CD4-positive, alpha-beta T cell treated with Interferon gamma for 1 hour (primary cell): ENCODE measurements around the gene ROR1.

Source experiments
- DNase-seq: peaks from one replicate; pipeline ENCODE4 v3.0.0-alpha.2; 2020

ROR1 gene

DNA sequence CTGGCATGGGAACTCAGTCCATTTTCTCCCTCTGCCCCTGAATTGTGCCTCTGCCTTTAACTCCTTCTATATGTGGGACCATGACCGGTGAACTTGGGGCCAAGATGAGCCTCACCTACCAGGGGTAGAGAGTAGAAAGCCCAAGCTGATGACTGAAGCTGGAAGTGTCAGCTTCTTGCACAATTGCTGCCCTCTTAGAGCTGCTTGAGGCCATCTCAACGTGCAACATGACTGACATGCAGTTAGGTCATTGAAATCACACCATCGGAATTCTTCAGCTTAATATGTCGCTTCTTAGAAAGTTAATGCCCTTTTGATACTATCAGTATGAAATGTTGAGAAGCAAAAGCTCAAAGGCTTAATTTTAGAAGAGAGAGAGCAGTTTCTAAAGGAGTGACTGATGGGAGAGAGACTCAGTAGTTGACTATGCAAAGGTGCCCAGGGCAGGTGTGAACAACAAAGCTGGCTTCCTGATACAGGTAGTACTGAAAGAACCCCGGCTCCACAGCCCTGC is 340.3 kb downstream of the ROR1 start:
- DNase-seq = no peak

DNA sequence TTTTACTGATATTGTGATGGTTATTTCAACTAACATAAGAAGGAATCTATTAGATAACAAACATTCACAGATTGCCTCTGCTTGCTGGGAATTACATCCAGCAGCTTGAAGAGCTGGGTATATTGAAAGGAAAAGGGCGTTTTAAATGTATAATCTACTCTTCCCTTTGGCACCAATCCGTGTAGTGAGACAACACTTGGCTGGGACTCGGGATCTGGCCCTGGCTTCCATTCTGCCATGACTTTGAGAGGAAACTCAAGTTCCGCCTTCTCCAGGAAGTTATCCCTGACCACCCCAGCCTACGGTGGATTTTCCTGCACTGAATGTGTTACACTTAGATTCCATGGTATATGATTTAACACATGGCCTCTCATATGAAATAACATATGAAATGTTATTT is 342.7 kb downstream of the ROR1 start:
- DNase-seq = no peak

DNA sequence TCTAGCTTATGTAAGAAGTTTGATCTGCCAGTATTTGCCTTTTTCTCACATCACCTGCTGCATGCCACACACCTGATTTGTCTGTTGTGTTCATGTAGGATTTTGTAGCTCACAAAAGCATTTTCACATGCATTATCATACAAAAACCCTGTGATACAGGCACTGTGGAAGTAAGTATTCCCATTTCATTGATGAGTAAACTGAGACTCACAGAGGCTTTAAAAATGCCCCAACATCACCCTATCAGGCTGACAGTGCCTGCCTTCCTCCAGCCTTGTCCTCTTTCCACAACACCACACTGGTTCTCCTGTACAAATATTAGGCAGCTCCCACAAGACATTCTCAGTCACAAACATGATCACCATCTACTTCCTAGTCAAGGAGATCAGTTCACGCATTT is 343.7 kb downstream of the ROR1 start:
- DNase-seq = no peak

DNA sequence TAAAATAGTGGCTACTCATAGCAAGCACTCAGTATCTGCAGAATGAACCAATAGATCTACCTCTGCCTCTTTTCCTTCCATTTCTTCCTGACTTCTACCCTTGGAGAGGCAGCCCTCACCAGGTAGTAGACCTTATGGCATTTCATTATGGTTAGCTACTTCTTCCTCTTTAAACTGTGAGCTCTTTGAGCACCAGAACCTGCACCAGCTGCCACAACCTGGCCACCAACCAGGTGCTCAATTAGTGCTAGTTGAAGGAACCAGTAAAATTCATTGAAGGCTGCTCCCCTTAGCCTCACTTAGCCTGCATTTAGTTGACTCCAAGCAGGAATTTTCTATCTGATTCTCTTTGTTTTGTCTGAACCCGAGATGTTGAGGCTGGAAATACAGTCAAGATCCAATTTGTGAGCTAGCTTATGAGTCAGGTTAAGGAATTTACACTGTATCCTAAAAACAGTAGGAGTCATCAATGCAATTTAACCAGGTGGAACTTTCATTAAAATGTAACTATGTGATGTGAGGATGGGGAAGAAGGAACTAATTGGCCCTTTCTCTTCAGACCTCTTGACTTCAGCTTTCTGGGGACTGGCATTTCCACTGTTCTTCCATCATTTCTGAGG is 348.1 kb downstream of the ROR1 start:
- no peak for DNase-seq

DNA sequence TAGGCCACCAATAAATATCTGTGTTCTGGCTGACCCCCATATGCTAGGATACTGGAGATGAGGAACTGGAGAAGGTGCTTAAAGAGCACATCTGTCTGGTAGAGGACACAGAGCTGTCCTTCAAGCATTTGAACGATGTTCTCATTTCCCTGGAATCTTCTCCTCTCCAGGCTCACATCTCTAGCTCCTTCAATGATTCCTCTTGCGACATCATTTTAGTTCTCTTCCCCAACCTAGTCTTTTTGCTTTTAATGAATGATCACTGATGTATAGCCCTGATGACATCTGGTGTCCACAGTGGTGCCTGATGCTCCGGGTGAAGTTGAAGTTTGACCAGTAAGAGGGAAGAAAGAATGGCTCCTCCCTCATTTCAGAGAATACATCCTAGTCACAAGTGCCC is 348.8 kb downstream of the ROR1 start:
- DNase-seq = no peak

DNA sequence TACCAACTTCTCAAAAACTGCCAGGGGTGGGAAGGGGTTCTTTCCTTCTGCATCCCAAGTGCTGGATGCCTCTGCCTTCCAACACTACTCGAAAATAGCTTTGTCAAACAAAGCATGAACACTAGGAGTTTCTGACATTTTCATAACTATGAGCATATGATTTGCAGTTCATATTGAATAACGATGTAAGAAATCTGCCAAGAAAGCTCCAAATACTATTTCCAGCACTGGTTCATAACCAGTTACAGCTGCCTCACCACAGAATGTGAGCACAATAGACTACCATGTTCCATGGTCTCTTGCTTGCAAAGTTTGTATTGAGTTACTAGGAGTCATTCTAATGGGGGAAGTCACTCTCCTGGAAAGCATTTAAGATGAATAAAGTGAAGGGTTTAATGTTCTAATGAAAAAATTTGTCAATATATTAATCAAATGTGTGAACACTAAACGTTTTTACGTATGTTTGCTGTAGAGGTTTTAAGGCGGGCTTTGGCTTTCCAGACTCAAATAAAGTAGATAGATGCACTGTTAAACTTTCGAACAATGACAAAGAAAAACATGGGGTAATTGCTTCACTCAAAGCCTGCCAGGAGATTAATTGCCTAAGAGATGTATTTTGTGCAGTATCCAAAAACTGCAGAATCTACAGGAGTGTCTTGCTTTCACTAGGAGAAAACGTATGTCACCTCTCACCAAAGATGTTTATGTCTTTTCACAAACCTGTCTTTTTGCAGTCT is 351.1 kb downstream of the ROR1 start:
- DNase-seq = no peak

DNA sequence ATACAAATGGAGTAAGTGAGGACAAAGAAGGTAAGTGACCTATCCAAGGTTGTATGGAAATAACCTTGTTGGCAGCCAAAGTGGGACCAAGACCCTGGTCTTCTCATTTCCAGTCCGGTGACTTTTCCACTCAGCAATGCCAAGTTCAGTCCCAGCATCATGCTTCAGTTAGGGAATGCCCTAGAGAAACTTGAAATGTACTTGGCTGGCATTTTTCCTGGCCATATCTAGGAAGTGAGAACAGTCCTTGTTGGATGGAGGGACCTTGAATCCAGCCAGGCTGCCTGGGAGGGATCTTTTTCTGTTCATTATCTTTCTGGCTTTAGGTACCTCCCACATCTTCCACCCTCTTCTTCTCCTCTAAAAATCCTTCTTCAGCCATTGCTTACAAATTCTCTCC is 352.8 kb downstream of the ROR1 start:
- no peak for DNase-seq

DNA sequence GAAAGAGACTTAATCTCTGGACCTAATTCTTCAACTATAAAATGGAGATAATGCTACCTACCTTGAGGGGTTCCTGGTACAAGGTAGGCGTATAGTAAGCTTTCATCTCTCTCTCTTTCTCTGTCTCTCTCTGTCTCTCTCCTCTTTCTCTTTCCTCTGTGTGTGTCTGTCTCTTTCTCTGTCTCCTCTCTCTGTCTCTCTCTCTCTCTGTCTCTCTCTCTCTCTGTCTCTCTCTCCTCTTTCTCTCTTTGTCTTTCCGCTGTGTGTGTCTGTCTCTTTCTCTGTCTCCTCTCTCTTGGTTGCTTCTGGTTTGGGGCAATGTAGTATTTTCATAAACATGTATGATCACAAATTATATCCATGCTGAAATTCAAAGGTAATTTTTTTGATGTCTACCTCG is 353.5 kb downstream of the ROR1 start:
- DNase-seq = no peak

DNA sequence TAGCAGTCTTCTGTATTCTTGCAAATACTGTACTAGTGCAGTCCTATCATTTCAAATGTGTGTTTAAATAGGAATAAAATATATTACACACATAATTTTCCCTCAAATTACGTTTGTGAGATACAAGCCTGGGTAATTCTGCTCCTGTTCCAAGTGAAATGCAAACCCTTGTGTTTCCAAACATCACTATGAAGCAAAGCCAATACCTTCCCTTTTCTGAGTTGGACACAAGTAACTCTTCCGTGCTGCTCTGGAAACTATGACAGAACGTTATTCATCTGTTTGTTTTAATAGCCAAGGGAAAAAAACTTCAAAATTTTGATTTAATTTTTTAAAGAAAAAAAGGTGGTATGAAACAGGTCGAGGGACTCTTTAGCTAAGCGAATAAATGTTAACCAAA is 355.9 kb downstream of the ROR1 start:
- no peak for DNase-seq

DNA sequence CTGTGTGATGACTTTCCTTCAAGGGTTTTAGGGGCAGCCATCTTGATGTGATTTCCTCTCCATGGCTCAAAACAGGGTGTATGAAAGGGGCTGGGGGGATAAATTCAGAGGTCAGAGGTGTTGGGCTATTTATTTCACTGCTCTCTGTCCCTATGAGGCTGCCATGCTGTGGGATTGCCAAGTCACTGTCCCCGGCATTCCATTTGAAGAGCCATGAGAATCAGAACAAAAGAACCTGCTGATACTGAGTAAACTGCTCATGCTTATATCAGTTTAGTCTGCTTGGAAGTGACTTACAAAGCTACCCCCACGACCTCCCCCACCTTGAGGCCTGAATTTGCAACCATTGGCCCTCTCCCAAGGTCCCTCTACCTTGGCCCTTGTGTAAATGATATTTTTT is 357.3 kb downstream of the ROR1 start:
- DNase-seq = no peak

DNA sequence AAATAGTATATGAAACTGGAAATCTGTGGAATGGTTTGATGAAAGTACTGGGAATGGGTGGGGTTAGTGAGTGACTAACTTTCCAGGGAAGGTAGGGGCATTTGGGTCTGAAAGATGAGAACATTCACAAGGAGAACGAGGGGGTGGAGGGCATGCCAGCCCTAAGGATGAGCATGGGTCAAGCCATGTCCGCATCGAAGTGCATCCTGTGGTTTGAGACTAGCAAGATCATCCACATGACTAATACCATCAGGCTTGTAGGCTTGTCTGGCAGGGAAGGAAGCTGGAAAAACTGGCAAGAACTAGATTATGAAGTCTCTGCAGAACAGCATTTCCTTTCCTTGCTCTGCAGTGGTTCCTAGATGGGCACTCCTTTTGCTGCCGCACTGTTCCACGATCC is 359.2 kb downstream of the ROR1 start:
- no peak for DNase-seq

DNA sequence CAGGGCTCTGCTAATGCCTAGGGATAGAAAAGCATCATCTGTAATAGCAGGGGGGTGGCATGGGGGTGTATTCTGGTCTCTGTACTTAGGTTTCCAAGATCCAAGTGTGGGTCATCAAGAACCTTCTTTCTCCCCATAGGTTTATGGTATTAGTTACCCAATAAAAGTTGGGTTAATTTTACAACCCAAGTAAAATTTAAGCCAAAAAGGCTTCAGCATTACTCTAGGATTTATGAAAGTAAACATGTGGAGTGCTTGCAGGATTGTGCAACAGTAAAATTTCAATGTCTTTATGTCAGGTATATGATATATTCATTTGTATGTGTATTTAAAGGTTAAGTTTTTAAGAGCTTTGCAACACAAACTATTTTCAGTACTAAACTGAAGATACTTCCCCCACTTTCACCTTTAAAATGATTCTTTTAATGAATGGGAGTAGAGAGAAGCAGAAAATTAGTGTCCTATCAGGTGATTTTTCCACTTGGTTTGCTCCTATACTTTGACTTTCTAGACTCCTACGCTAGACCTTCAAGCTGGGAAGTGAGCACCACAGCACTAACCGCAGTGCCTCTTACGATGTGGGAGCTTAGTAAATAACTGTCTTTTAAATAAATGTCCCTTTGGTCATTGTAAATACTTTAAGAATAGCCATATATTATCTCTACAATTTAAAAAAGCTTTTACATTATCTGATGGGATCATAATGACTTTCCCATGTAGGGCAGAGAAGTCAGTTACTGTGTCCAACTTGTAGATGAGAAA is 361.8 kb downstream of the ROR1 start:
- DNase-seq = no peak

DNA sequence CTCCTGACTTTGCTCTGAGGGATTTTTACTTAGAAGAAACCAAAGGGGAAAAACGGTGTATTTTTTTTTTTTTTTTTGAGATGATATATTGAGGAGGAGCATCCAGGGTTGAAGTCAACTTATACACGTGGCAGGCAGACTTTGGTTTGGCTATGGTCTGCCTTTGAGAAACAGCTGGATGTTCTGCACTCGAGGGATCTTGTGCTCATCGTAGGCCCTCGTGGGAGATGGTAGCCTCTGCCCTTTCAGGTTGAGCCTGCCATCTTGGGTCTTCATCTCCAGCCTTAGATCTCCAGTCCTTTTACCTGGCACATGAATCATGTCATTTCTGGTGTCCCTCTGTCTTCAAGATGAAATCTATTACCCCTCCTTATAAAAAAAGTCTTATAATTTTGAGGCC is 362.5 kb downstream of the ROR1 start:
- DNase-seq = no peak

DNA sequence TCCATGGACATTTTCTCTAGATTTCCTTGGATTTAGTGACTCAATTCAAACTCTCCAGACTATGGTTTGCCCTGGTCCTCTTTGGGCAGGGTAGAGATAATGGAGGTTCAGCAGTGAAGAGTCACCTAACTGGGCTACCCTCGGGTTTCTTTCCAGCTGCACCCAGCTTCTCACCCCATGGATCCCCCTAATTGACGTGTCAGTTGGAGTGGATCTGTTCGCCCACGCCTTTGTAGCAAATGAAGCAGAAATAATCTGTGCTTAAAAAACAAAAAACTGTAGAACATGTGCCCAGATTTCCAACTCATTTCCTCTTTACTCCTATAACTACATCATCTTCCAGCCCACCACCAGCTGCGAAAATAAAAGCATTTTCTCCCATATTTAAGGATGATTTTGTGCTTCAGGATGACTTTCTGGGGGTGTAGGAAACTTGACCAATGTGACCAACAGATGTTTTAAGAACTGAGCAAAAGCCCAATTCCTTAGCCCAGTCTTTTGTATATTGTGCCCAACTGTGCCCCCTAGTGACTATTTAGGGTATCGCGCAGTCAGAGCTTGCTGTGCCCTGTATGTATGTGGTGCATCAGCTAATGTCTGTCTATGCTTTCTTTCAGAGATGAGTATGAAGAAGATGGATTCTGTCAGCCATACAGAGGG is 363.1 kb downstream of the ROR1 start:
- DNase-seq = peak; percentile 30

DNA sequence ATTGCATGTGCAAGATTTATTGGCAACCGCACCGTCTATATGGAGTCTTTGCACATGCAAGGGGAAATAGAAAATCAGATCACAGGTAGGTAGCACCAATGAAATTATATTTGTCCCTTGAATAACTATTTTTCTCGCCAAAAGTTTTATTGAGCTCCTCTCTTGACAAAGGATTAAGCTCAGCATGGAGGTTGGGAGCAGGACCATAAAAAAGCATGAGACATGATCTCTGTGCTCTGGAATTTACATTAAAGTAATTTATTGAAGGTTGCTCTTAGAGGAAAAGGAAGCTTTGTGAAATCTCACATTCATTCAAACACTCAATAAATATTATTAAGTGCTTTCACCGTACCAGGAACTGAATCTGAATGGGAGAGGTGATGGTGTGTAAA is 363.6 kb downstream of the ROR1 start:
- DNase-seq = no peak

DNA sequence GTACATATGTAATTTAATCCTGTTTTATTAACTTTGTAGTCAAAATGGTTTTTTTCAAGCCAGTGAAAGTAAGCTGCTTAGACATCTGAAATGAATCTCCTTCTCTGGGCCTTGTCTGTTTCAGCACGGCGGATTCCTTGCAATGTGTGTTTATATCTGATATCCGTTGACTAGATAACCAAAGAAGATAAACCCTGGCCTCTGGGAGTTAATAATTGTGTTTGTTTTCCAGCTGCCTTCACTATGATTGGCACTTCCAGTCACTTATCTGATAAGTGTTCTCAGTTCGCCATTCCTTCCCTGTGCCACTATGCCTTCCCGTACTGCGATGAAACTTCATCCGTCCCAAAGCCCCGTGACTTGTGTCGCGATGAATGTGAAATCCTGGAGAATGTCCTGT is 366.1 kb downstream of the ROR1 start:
- DNase-seq = no peak

DNA sequence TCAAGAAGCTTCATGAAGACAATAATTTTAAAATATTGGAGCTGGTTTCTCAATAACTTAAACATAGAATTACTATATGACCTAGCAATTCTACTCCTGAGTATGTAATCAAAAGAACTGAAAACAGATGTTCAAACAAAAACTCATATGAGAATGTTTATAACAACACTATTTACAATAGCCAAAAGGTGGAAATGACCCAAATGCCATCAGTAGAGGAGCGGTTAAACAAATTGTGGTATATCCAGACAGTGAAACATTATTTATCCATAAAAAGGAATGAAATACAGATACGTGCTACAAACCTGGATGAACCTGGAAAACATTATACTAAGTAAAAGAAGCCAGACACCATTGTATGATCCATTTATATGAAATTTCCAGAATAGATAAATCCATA is 366.8 kb downstream of the ROR1 start:
- DNase-seq = no peak

DNA sequence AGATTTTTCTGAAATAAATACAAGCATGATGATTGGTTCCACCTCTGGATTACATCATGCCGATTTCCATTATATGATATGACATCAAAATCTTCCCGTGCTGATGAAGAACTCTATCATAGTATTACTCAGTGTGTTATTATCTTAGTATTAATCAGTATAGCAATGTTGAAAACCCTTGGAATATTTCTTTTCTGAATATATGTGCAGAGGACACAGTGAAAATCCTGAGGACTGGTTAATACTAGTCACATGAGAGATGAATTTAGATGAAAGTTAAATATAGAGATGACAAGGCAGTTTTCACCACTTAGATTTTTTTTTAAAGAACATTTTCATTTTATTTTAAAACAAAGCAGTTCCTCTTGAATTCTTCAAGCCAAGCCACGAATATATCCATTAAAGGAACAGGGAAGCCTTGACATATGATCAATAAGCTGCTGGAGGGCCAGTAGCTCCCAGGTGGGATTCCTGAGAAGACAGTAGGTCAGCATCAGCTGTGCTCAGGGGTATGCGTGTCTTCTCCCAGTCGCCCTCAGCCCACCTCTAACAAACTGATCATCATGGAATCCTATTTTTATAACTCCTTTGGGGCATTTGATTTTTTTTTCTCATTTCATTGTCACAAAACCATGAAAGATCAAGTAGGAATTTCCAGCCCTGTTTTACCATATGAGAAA is 373.4 kb downstream of the ROR1 start:
- no peak for DNase-seq

DNA sequence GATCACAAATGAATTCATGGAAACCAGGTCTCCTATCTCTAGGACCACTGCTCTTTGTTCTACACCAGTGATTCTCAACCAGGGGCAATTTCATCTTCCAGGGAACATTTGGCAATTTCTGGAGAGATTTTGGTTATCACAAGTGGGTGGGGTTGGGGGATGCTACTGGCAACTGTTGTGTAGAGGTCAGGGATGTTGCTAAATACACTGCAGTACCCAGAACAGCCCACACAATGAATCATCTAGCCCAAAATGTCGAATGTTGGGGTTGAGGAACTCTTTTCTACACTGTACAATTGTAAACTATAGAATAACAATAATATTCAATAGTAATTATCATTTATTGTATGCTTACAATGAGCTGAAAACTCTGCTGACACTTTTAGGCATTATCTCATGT is 373.9 kb downstream of the ROR1 start:
- no peak for DNase-seq

DNA sequence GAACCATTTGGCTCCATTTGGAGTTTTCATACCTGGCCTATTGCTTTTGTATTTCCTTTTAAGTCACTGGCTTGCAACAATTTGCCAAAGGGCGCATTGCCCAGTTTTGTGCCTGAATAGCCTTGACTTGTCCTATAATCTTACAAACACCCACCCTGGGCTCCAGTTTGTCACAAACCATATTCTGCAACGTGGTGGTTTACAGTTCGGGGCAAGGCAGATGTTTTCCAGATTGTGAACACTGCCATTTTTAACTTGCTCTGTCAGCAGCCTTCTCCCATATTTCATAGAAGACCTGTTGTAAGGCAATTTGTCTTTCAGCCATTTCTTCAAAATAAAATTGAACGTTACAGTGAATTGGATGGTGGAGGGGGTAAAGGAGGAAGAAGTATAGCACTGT is 376.4 kb downstream of the ROR1 start:
- no peak for DNase-seq

DNA sequence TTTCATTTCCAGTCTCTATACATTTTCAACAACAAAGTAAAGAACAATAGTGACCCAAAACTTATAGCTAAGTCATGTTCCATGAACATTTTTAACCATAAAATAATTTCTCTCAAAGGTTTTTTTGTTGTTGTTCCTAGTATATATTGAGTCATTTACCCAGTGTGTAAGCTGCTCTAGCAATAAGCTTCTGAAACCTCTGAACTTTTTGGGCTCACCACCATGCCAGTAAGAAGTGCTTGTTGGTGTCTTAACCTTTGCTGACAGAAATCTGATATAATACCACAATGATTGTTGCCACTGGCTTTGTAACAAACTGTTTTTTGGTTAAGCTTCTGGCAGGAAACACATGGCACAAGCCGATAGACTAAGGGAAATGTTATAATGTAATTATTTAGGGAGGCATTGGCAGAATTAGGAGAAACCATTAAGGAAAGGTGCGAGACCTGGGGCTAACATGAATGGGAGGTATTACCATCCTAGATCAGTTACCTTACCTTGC is 377.0 kb downstream of the ROR1 start:
- no peak for DNase-seq

DNA sequence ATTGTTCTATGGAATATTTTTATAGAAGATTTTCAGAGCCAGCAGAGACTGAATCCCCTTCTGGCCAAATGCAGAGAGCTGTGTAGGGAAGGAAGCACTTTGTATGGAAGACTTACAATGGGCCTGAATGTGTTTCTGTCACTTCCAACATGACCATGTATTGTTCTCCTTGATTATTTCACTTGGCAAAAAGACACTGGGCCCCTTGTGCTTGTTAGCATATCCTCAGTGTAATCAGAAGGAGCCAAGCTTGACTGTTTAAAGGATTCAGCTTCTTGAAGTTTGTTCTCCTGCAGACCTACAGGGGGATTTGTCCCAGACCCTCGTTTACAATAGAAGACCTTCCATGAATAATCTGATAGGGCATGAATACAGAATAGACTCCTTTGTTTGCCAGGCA is 381.5 kb downstream of the ROR1 start:
- no peak for DNase-seq
